Naive B cell (primary cell): ENCODE data around the gene FIGNL2. TPM values are rescaled to one million over a fixed set of nuclear protein-coding genes. Genes with fewer than 3 reads are reported as not detected.
"Not testable (repeated sequence)": the region's sequence is repeated elsewhere in the genome, so short reads cannot be mapped to it uniquely, and the experiment has no call there.

Experiments
- ATAC-seq, 2 donors: fragments of 150-1000 bp; cut with Tn5 transposase; 2 replicates each; pipeline ENCODE4 v1.10.0; 2021; ENCODE audit warnings: low read depth in 2 of 2, mild to moderate bottlenecking in 2 of 2, moderate library complexity in 2 of 2
- DNase-seq: peaks from one replicate; pipeline ENCODE4 v3.0.0; 2022
- H3K27ac Mint-ChIP-seq, 6 donors: one replicate each; pipeline ENCODE4 v1.8.0; 2020 to 2022; ENCODE audit warnings: mild to moderate bottlenecking in 6 of 6, mixed read lengths in 6 of 6, moderate library complexity in 5 of 6, inconsistent platforms in 2 of 6
- H3K27me3 Mint-ChIP-seq, 3 donors: one replicate each; pipeline ENCODE4 v1.8.0; 2021 to 2022; ENCODE audit warnings: mixed read lengths in 3 of 3, mild to moderate bottlenecking in 1 of 3
- H3K36me3 Mint-ChIP-seq, 2 donors: one replicate each; pipeline ENCODE4 v1.8.0; 2020 to 2022; ENCODE audit warnings: mixed read lengths in 2 of 2, inconsistent platforms in 1 of 2, mild to moderate bottlenecking in 1 of 2
- H3K4me1 Mint-ChIP-seq, 3 donors: one replicate each; pipeline ENCODE4 v1.8.0; 2020 to 2022; ENCODE audit warnings: mixed read lengths in 3 of 3, inconsistent platforms in 1 of 3, mild to moderate bottlenecking in 1 of 3, moderate library complexity in 1 of 3
- H3K4me3 Mint-ChIP-seq, 8 donors: one replicate each; pipeline ENCODE4 v1.8.0; 2020 to 2022; ENCODE audit warnings: mild to moderate bottlenecking in 8 of 8, mixed read lengths in 8 of 8, moderate library complexity in 8 of 8, inconsistent platforms in 2 of 8
- H3K9me3 Mint-ChIP-seq, 7 donors: one replicate each; pipeline ENCODE4 v1.8.0; 2020 to 2022; ENCODE audit warnings: mixed read lengths in 7 of 7, mild to moderate bottlenecking in 5 of 7, inconsistent platforms in 2 of 7, moderate library complexity in 1 of 7
- polyA plus RNA-seq, 6 donors: library from polyadenylated mRNA; unstranded; fragments of 300-500 nt; fragmentation: Illumina TruSeq; gene quantifications; one replicate each; pipeline ENCODE4 v1.2.3, GENCODE V29; 2021; ENCODE audit warnings: low read depth in 6 of 6

The FIGNL2 gene
- polyA plus RNA-seq, 6 donors from 2014 or later: 0.06 to 0.11 TPM; not detected in 4

DNA sequence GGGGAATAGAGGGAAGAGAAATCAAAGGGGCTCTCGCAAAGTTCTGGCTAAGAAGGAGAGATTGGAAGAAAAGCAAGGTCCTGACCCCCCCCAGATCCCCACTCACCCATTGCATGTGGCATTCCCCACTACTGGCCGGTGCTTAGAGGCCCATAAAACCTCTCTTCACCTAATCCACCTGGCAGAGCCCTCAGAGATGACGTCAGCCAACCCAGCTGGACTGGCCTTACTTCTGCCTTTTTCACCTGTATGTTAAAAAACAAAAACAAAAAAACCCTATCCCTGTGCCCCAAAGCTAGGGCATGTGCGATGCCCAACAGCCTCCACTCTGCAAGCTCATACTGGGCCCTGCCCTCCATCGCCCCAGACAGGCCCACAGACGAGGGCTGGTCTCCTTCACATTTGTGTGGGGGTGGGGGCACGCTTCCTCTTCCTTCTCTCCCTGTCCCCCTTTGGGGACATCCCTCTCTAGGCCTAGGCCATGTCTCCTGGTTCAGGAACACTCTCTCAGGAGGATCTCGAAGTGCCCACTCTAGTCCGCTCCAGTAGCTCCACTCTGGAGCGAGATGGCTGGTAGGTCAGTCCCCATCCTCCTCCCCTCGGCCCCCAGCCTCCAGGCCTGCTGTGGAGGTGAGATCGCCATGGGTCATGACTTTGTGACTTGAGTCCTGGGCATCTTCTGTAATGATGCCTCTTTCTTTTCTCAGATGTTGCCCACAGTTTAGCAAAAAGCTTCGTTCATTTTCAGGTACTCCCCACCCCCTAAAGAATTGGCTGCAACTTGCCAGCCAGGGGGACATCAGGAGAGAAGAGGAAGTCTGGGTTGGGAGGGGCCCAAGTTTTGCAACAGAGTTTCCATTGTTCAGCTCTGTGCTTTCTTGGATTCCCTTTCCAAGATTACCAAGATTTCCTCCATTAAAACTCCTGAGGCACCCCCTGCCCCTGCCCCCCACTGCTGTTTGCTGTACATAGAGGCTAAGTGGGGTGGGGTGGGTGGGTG lies 37.0 kb downstream of the FIGNL2 start:
- peak overlapping the region in 2 of 6 donors; percentile 35 to 68 for H3K27ac Mint-ChIP-seq
- H3K9me3 Mint-ChIP-seq: no peaks in the 10 kb centered on the region
- ATAC-seq (no peak), DNase-seq (no peak)
- peaks cover 30 to 64% (median 44%) of the 10 kb centered on the region in 3 donors for H3K27me3 Mint-ChIP-seq
- no peaks in the 10 kb centered on the region for H3K36me3 Mint-ChIP-seq
- H3K4me1 Mint-ChIP-seq: peaks cover 13 to 18% (median 15%) of the 10 kb centered on the region in 3 donors
- H3K4me3 Mint-ChIP-seq: peak overlapping the region in 1 of 8 donors; percentile 8

GRCh38 chr12:51809193-51809592 lies 39.3 kb downstream of the FIGNL2 start:
- Mint-ChIP-seq H3K36me3 (no peaks in the 10 kb centered on the region), H3K27me3 (peaks cover 24 to 55% (median 33%) of the 10 kb centered on the region in 3 donors), H3K4me3 (no peak overlapping the region), H3K27ac (peak overlapping the region in 1 of 6 donors; percentile 49), H3K9me3 (no peaks in the 10 kb centered on the region), H3K4me1 (peaks cover 5 to 10% (median 8%) of the 10 kb centered on the region in 3 donors)
- ATAC-seq: peak in 1 of 2 donors; percentile 33
- no peak for DNase-seq

DNA sequence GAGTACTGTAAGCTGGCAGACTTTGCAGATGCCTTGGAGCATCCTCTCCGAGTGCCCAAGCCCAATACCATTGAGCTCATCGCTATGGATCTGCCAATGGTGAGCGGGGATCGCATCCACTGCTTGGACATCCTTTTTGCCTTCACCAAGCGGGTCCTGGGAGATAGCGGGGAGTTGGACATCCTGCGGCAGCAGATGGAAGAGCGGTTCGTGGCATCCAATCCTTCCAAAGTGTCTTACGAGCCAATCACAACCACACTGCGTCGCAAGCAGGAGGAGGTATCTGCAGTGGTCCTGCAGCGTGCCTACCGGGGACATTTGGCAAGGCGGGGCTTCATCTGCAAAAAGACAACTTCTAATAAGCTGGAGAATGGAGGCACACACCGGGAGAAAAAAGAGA lies 41.6 kb downstream of the FIGNL2 start:
- H3K27ac Mint-ChIP-seq: no peak overlapping the region
- ATAC-seq (no peak), DNase-seq (no peak)
- peaks cover 24 to 53% (median 33%) of the 10 kb centered on the region in 3 donors for H3K27me3 Mint-ChIP-seq
- no peaks in the 10 kb centered on the region for H3K9me3 Mint-ChIP-seq
- no peaks in the 10 kb centered on the region for H3K36me3 Mint-ChIP-seq
- peaks cover 5 to 10% (median 5%) of the 10 kb centered on the region in 3 donors for H3K4me1 Mint-ChIP-seq
- peak overlapping the region in 1 of 8 donors; percentile 37 for H3K4me3 Mint-ChIP-seq

- ATAC-seq (no peak), DNase-seq (no peak)
- Mint-ChIP-seq H3K4me1 (no peaks in the 10 kb centered on the region), H3K36me3 (no peaks in the 10 kb centered on the region), H3K9me3 (no peaks in the 10 kb centered on the region), H3K27me3 (peaks cover 5 to 14% (median 7%) of the 10 kb centered on the region in 3 donors), H3K27ac (no peak overlapping the region), H3K4me3 (peak overlapping the region in 1 of 8 donors; percentile 43)
Observed at GRCh38 chr12:51801027-51801426, 47.5 kb downstream of the FIGNL2 start.

DNA sequence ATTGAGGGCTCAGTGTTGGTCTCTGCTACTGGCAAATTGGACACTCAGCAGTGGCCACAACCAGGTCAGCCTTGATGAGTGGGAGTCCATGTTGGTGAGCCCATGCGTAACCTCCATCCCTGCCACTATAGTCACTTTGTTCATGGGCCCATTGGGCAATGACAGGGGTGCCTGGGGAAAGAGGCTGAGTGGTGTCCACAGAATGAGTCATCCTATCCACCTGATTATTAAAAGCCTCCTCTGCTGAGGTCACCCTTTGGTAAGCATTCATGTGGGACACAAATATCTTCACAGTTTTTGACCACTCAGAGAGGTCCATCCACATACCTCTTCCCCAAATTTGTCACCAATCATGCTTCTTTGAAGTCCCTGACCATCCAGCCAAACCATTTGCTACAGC lies 50.0 kb downstream of the FIGNL2 start:
- no peaks in the 10 kb centered on the region for H3K36me3 Mint-ChIP-seq
- peaks cover 0 to 8% (median 4%) of the 10 kb centered on the region in 3 donors for H3K27me3 Mint-ChIP-seq
- DNase-seq (no peak), ATAC-seq (no peak)
- no peak overlapping the region for H3K4me3 Mint-ChIP-seq
- H3K4me1 Mint-ChIP-seq: no peaks in the 10 kb centered on the region
- H3K27ac Mint-ChIP-seq: no peak overlapping the region
- no peaks in the 10 kb centered on the region for H3K9me3 Mint-ChIP-seq

DNA sequence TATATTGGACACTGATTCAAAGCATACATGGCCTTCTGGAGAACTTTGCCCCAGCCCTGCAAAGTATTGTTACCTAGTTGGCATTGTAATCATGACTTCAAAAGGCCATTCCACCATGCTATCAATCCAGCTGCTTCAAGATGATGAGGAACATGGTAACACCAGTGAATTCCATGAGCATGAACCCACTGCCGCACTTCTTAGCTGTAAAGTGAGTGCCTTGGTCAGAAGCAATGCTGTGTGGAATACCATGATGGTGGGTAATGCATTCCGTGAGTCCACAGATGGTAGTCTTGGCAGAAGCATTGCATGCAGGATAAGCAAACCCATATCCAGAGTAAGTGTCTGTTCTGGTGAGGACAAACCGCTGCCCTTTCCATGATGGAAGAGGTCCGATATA lies 50.5 kb downstream of the FIGNL2 start:
- not testable (repeated sequence) for H3K27ac Mint-ChIP-seq, H3K36me3 Mint-ChIP-seq, H3K4me3 Mint-ChIP-seq, ATAC-seq, H3K9me3 Mint-ChIP-seq, H3K4me1 Mint-ChIP-seq, DNase-seq
- H3K27me3 Mint-ChIP-seq: peaks cover 0 to 13% (median 4%) of the 10 kb centered on the region in 3 donors

DNA sequence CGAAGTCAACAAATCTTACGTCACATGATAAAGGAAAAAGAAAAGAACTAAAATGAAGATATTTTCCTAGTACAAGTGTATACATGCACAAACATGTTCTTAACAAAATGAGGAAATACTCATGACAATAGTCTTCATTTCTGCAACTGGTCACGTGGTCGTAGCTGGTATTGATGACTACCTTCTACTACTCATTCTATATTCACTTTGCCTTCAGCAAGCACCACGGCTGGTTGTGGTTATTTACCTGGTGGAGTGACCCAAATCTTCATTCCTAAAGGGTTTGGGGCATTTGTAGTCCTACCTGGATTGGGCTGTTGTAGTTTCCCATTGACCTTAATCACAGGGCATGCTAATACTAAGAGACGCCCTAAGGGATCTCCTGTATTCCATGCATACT lies 51.2 kb downstream of the FIGNL2 start:
- H3K27me3 Mint-ChIP-seq: peaks cover 0 to 14% (median 4%) of the 10 kb centered on the region in 3 donors
- H3K4me1 Mint-ChIP-seq: no peaks in the 10 kb centered on the region
- H3K36me3 Mint-ChIP-seq: no peaks in the 10 kb centered on the region
- no peak for ATAC-seq
- H3K9me3 Mint-ChIP-seq: no peaks in the 10 kb centered on the region
- H3K27ac Mint-ChIP-seq: no peak overlapping the region
- H3K4me3 Mint-ChIP-seq: no peak overlapping the region
- no peak for DNase-seq

DNA sequence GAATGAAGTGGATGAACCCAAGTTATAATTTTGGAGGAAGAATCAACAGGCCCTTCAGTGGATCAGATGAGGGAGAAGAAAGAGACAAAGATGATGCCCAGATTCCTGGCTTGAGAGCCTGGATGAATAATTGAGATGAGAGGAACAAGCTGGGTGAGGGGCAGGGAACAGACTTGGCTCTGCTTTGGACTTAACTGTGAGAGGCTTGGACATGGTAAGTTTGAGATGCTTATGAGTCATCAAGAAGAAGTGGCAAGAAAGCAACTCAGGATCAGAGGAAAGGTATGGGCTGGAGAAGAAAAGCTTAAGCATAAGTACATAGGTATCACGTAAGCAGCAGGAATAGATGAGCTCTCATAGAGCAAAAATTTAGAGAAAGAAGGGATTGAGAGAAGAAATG lies 55.3 kb downstream of the FIGNL2 start:
- no peak overlapping the region for H3K4me3 Mint-ChIP-seq
- H3K27ac Mint-ChIP-seq: peak overlapping the region in 1 of 6 donors; percentile 46
- ATAC-seq: no peak
- no peaks in the 10 kb centered on the region for H3K4me1 Mint-ChIP-seq
- no peak for DNase-seq
- H3K9me3 Mint-ChIP-seq: no peaks in the 10 kb centered on the region
- H3K27me3 Mint-ChIP-seq: peaks cover 0 to 16% (median 7%) of the 10 kb centered on the region in 3 donors
- no peaks in the 10 kb centered on the region for H3K36me3 Mint-ChIP-seq

GRCh38 chr12:51792417-51792816 lies 56.1 kb downstream of the FIGNL2 start:
- H3K9me3 Mint-ChIP-seq: no peaks in the 10 kb centered on the region
- H3K27me3 Mint-ChIP-seq: peaks cover 0 to 16% (median 7%) of the 10 kb centered on the region in 3 donors
- no peaks in the 10 kb centered on the region for H3K4me1 Mint-ChIP-seq
- ATAC-seq (no peak), DNase-seq (no peak)
- H3K36me3 Mint-ChIP-seq: no peaks in the 10 kb centered on the region
- H3K27ac Mint-ChIP-seq: no peak overlapping the region
- H3K4me3 Mint-ChIP-seq: no peak overlapping the region

DNA sequence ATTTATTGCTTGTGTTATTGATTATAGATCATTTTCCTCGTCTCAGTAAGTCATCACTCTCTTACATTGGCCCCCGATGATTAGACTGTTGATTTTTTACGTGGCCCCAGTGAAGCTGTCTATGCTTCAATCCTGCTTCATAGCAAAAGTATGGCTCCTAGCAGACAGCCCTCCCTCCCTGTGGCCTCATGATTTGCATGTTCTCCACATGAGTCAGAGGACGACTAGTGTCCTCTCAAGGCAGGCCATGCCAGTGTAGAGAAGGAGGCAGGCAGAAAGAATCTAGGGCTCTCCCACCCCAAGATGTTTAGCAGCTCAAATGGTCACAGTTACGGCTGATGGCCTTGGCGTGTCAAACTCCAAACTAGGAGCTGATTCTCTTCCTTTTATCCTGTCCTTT lies 59.6 kb downstream of the FIGNL2 start:
- Mint-ChIP-seq H3K4me1 (no peaks in the 10 kb centered on the region), H3K27ac (no peak overlapping the region), H3K27me3 (peaks cover 0 to 16% (median 7%) of the 10 kb centered on the region in 3 donors), H3K4me3 (no peak overlapping the region), H3K9me3 (no peaks in the 10 kb centered on the region), H3K36me3 (no peaks in the 10 kb centered on the region)
- ATAC-seq: no peak
- no peak for DNase-seq

- Mint-ChIP-seq H3K27ac (no peak overlapping the region), H3K36me3 (no peaks in the 10 kb centered on the region), H3K9me3 (no peaks in the 10 kb centered on the region), H3K4me1 (no peaks in the 10 kb centered on the region), H3K27me3 (peaks cover 4 to 20% (median 7%) of the 10 kb centered on the region in 3 donors), H3K4me3 (no peak overlapping the region)
- no peak for ATAC-seq
- DNase-seq: no peak
Observed at GRCh38 chr12:51785906-51786305, 62.6 kb downstream of the FIGNL2 start.

DNA sequence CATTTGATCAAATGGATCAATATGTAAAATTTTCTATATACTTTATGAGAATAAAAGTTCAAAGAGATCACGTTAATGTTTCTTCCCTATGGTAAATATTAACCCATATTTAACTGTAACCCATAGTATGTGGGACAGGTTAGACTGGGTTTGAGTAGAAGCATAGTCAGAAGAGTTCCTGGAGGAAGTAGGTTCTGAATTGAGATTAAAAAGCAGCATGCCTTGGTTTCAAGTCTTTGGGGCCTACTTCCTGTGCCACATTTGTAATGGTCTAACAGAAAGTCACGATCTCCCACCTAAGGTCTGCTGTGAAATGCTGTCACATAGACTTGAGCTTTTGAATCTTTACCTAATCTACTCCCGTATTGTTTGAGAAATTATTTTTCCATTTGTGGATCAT lies 63.8 kb downstream of the FIGNL2 start:
- ATAC-seq (no peak), DNase-seq (no peak)
- no peaks in the 10 kb centered on the region for H3K4me1 Mint-ChIP-seq
- H3K4me3 Mint-ChIP-seq: no peak overlapping the region
- peaks cover 7 to 26% (median 12%) of the 10 kb centered on the region in 3 donors for H3K27me3 Mint-ChIP-seq
- no peaks in the 10 kb centered on the region for H3K36me3 Mint-ChIP-seq
- H3K9me3 Mint-ChIP-seq: no peaks in the 10 kb centered on the region
- no peak overlapping the region for H3K27ac Mint-ChIP-seq

DNA sequence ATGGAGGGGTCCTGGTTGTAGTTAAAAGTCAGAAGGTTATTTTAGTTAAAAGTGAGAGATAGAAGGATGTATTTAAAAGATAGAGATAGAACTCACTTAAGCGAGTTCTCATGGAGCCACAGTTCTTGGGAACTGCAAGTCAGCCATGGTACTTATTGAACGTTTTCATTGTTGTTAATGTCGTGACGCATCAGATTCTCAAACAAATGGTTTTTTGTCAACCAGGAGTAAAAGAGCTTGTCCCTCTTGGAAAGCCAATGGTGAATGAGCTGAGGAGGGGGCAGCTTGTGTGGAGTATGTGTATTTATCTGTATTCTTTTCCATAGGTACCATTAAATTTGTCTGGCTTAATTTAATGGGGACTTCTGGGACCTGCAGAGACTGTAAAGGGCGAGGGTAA lies 68.6 kb downstream of the FIGNL2 start:
- Mint-ChIP-seq H3K9me3 (no peaks in the 10 kb centered on the region), H3K27ac (no peak overlapping the region), H3K36me3 (no peaks in the 10 kb centered on the region), H3K27me3 (peaks cover 0 to 18% (median 17%) of the 10 kb centered on the region in 3 donors), H3K4me3 (no peak overlapping the region), H3K4me1 (no peaks in the 10 kb centered on the region)
- DNase-seq (no peak), ATAC-seq (no peak)

DNA sequence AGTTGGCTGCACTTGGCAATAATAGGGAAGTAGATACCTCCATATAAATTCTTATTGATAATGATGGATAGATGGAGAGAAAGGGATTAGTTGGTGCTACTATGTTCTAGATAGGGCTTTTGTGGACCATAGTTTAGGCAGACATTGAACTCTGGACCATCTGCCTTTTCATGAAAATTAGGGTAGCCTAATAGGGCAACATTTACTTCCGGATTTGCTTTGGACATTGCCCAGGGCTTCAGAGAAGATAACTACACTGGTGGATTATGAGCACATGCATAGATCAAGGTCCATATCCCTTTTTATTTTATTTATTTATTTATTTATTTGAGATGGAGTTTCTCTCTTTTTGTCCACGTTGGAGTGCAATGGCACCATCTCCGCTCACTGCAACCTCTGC lies 70.5 kb downstream of the FIGNL2 start:
- no peak for DNase-seq
- no peak for ATAC-seq
- H3K4me1 Mint-ChIP-seq: no peaks in the 10 kb centered on the region
- H3K36me3 Mint-ChIP-seq: no peaks in the 10 kb centered on the region
- H3K9me3 Mint-ChIP-seq: no peaks in the 10 kb centered on the region
- H3K27ac Mint-ChIP-seq: no peak overlapping the region
- peaks cover 0 to 18% (median 17%) of the 10 kb centered on the region in 3 donors for H3K27me3 Mint-ChIP-seq
- no peak overlapping the region for H3K4me3 Mint-ChIP-seq
